Measurements from ENCODE around the gene PHAF1. TPM values are rescaled to one million over a fixed set of nuclear protein-coding genes. Genes with fewer than 3 reads are reported as not detected.

PHAF1 gene
- total and polyA plus RNA-seq, 2 of the 13 experiments (the other 11 are each of a cell fraction or from before 2014, with no cell fraction given), result 48.3 to 174 TPM

DNA sequence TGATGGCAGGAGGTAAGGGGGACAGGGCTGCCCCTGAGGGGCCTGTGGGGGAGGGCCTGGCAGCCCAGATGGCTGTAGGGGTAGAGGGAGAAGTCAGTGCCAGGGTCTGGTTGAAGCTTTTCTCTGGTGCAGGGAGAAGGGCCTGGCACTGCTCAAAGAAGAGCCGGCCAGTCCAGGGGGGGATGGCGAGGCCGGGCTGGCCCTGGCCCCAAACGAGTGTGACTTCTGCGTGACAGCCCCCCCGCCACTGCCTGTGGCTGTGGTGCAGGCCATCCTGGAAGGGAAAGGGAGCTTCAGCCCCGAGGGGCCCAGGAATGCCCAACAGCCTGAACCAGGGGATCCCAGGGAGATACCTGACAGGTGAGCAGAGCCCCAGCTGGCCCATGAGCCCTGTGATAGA is 57.8 kb downstream of the PHAF1 start:
- WGBS (ENCODE audit: low lambda C conversion rate), result 36% methylated on average over 3 of the region's 7 CpGs
- ChIA-PET CTCF (ENCODE audit: low intra/inter-chr PET ratio, low total read pairs) (no interaction called here), POLR2A (interaction anchor here (1.2 kb wide), 1 partner anchor 262 kb away, joined by 3 read pairs; no protein-coding TSS in a partner anchor)
- no peak for ATAC-seq
- H4K20me1 ChIP-seq (ENCODE audit: insufficient read depth, low read length), result no peaks in the 10 kb centered on the region
- in situ Hi-C loops (cut with HindIII; ENCODE audit: extremely low pct_ligation_motif_present, low pct_unique_long_range_greater_than_20kb), result no loop called here
- peaks cover 9 to 40% of the 10 kb centered on the region in 2 experiments for H3K27me3 ChIP-seq (ENCODE audit: control insufficient read depth in 1 of 2, insufficient read depth in 2 of 2, low read length in 2 of 2)
- peaks cover 56% of the 10 kb centered on the region for H3K4me1 ChIP-seq (ENCODE audit: insufficient read depth, low read length)
- no peak overlapping the region for H3K9ac ChIP-seq (ENCODE audit: insufficient read depth, low read depth, low read length)
- H3K4me3 ChIP-seq (replicated peaks in 1 of 3; ENCODE audit: insufficient read depth in 1 of 3, low read depth in 2 of 3, low read length in 3 of 3), result no peak overlapping the region
- H2AFZ ChIP-seq (ENCODE audit: low read length), result no peak overlapping the region
- no TSS peak for BruUV-seq (replicated peaks)
- no peak for FAIRE-seq
- no peak overlapping the region for H3K4me2 ChIP-seq (ENCODE audit: low read depth, low read length)
- TF ChIP-seq STAG1 (CRISPR knock-in tag; IDR thresholded peaks at IDR 0.05), result no peak
- TF ChIP-seq ZBTB7B (CRISPR knock-in tag; IDR thresholded peaks at IDR 0.05), result no peak
- TF ChIP-seq GPN1 (CRISPR knock-in tag; IDR thresholded peaks at IDR 0.05; ENCODE audit: borderline replicate concordance), result no peak
- no peak for TF ChIP-seq ZSCAN9 (CRISPR knock-in tag; IDR thresholded peaks at IDR 0.05; ENCODE audit: borderline replicate concordance)
- TF ChIP-seq ZNF747 (CRISPR knock-in tag; IDR thresholded peaks at IDR 0.05; ENCODE audit: borderline replicate concordance), result no peak
- no peak for TF ChIP-seq FOXC1 (CRISPR knock-in tag; IDR thresholded peaks at IDR 0.05; ENCODE audit: borderline replicate concordance)
- no peak for TF ChIP-seq ZNF816 (CRISPR knock-in tag; IDR thresholded peaks at IDR 0.05; ENCODE audit: borderline replicate concordance)
- no peak for TF ChIP-seq RNF2 (conservative IDR thresholded peaks at IDR 0.05; ENCODE audit: low read depth)
- TF ChIP-seq SRSF4 (IDR thresholded peaks at IDR 0.05; ENCODE audit: low read depth, low read length, poor library complexity, severe bottlenecking), result no peak
- TF ChIP-seq PLRG1 (conservative IDR thresholded peaks at IDR 0.05), result no peak
- TF ChIP-seq, protein P1, sequence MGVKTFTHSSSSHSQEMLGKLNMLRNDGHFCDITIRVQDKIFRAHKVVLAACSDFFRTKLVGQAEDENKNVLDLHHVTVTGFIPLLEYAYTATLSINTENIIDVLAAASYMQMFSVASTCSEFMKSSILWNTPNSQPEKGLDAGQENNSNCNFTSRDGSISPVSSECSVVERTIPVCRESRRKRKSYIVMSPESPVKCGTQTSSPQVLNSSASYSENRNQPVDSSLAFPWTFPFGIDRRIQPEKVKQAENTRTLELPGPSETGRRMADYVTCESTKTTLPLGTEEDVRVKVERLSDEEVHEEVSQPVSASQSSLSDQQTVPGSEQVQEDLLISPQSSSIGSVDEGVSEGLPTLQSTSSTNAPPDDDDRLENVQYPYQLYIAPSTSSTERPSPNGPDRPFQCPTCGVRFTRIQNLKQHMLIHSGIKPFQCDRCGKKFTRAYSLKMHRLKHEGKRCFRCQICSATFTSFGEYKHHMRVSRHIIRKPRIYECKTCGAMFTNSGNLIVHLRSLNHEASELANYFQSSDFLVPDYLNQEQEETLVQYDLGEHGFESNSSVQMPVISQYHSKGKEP (CRISPR knock-in tag; IDR thresholded peaks at IDR 0.05), result no peak
- TF ChIP-seq GTF2F1 (IDR thresholded peaks at IDR 0.05; ENCODE audit: low read length), result no peak
- intact Hi-C loops (cut with micrococcal nuclease; ENCODE audit: unreplicated experiment), result no loop called here
- no peaks in the 10 kb centered on the region for H3K36me3 ChIP-seq (replicated peaks in 1 of 2; ENCODE audit: control insufficient read depth in 1 of 2, insufficient read depth in 2 of 2, low read length in 2 of 2)
- H3K9me3 ChIP-seq (ENCODE audit: low read length), result no peaks in the 10 kb centered on the region
- no peaks in the 10 kb centered on the region for H3K79me2 ChIP-seq (ENCODE audit: insufficient read depth, low read length)
- no peak overlapping the region for H3K27ac ChIP-seq (ENCODE audit: extremely low read length, insufficient read depth, low read length)
- DNase-seq (ENCODE audit: low spot score), result no peak

Data from HepG2 (cell line).